Activated CD8-positive, alpha-beta memory T cell treated with anti-CD3 and anti-CD28 coated beads for 48 hours (primary cell): ENCODE results near the gene IRX3.

Source experiments
- DNase-seq, 3 experiments: peaks; one replicate each; pipeline ENCODE4 v3.0.0-alpha.2; 2020; ENCODE audit warnings: low read depth in 2 of 3, low spot score in 2 of 3

The IRX3 gene

GRCh38 chr16:54290833-54291655 is 4.5 kb upstream of the IRX3 start:
- no peak for DNase-seq

GRCh38 chr16:54289945-54290832 is 3.6 kb upstream of the IRX3 start:
- DNase-seq: no peak

GRCh38 chr16:54289242-54289944 is 2.8 kb upstream of the IRX3 start:
- no peak for DNase-seq

- no peak for DNase-seq
Measured at GRCh38 chr16:54288835-54289241, 2.3 kb upstream of the IRX3 start.

GRCh38 chr16:54288030-54288834 is 1.6 kb upstream of the IRX3 start:
- no peak for DNase-seq

GRCh38 chr16:54287131-54288029 is 793 bp upstream of the IRX3 start:
- no peak for DNase-seq

GRCh38 chr16:54286090-54286365 is 559 bp downstream of the IRX3 start:
- DNase-seq: no peak

- no peak for DNase-seq
Measured at GRCh38 chr16:54285414-54286089, 1.0 kb downstream of the IRX3 start.

GRCh38 chr16:54284931-54285413 is 1.6 kb downstream of the IRX3 start:
- no peak for DNase-seq

GRCh38 chr16:54284319-54284930 is 2.2 kb downstream of the IRX3 start:
- no peak for DNase-seq

- DNase-seq: no peak
Measured at GRCh38 chr16:54283725-54284318, 2.8 kb downstream of the IRX3 start.

- no peak for DNase-seq
Measured at GRCh38 chr16:54282928-54283724, 3.5 kb downstream of the IRX3 start.

GRCh38 chr16:54282202-54282927 is 4.2 kb downstream of the IRX3 start:
- DNase-seq: no peak

- DNase-seq: no peak
Measured at GRCh38 chr16:54281535-54282201, 4.9 kb downstream of the IRX3 start.

- no peak for DNase-seq
Measured at GRCh38 chr16:54280751-54281150, 5.8 kb downstream of the IRX3 start.
